HG02870 (cell line): ENCODE results near the gene TMEM222.
"Not testable (repeated sequence)": the region's sequence is repeated elsewhere in the genome, so short reads cannot be mapped to it uniquely, and the experiment has no call there.

ENCODE experiments used
- ATAC-seq: cut with Tn5 transposase; IDR thresholded peaks from one replicate; pipeline ENCODE4 v1.9.1; 2021; ENCODE audit warnings: mild to moderate bottlenecking, moderate library complexity; ENCODE audit not compliant: unreplicated experiment

Gene TMEM222

DNA sequence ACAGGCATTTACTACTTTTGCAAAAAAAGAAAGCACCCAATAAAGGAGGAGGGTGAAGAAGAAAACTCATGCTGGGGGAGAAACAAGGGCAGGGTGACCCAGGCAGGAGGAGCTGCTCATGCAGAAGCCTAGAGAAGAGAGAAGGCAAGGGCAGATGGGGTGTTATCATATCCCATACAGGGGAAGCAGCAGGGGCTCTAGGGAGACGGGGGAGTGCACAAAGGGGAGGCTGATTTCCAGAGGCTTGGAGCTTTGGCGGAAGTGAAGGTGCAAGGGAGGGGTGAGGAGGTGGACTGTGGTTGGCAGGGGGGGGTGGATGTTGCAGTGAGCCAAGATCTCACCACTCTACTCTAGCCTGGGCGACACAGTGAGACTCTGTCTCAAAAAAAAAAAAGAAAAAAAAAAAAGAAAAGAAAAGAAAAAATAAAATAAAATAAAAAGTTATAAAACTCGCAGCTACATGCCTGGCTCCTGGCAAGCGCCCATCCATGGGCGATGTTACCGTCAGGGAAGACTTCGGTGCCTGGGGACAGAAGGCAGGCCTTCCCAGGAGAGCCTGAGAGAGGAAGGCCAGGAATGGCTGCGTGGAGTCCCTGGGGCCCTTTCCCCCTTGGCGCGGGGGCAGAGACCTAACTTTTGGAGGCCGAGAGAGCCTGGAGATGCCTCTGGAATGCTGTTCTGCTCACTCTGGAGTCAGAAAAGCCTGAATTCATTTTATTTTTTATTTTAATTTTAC is 56.0 kb downstream of the TMEM222 start:
- no peak for ATAC-seq

DNA sequence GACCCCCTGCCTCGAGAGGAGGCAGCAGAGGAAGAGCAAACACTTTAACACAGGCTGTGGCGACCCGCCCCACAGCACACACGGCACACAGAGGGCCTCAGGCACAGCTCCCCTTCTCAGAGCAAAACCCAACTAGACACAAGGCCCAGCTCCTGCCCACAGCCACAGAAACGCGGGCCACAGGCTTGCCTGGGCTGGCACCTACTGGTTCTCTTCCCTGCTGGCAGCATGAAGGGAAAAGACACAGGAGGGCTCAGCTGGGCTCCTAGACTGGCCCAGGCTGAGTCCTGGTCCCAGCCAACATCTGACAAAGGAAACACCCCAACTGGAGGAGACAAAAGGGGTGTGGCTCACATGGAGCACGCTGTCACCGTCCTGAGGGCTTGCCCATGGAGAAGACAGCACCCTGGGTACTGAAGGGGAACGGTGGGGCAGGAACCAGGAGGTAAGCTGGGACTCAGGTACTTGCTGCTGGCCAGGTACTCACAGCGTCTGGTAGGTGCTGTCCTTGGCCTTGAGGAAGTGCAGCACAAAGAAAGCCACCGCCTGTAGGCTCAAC is 57.7 kb downstream of the TMEM222 start:
- ATAC-seq = no peak

DNA sequence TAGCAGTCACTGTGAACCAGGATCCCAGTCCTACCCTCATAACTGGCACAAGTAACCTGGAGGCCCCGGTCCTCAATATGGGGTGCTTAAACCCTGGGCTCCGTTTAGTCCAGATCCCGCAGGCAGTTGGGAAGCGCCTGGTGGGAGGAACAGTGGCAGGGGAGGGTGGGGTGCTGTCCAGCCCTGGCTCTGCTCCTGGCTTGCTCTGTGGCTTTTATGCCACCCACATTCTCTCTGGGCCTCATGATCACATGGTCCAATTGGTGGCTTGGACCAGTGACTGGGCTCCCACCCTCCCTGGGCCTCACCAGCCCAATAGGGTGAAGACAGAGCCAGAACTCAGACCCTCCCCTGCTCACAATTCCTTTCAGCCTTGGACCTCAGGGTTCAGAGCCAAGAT is 58.3 kb downstream of the TMEM222 start:
- ATAC-seq = no peak

DNA sequence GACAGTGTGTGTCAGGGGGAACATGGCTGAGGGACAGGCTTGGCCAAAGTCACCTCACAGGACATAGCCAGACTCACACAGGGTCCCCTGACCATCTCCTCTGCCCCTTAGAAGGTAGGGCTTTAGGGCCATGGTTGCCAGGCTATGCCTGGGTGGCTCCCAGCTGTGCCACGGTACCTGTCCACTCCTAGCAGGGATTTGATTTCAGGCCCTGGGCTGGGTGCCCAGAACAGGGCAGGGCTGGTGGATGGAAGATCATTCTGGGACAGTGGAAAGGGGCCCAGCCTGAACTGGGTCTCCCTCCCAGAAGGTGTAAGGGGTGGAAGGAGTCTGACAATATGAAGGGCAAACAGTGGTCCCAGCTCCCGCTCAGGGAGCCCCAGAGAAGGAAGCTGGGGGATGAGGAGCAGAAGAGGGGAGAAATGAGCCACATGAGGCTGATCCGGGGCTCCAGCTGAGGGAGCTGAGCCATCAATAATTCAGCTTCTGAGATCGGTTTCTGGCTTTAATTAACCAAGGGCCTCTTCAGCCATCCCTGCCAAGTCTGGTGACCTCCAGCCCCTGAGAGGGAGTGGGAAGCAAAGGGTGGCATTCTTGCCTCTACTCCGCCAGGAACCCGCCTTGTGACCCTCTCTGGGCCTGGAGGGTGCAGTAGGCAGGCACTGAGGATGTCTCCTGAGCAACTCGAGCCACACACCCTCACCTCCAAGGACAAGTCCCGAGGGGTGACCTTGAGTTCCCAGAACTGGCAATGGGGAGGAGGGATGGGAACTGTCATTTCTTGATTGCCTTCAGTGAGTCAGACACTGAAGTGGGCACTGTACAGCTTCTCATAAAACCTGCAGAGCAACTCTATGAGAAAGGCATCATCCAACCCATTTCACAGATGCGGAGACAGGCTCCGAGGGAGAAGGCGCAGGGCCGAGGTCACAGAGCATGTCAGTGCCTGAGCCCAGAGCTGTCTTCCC is 59.1 kb downstream of the TMEM222 start:
- no peak for ATAC-seq

DNA sequence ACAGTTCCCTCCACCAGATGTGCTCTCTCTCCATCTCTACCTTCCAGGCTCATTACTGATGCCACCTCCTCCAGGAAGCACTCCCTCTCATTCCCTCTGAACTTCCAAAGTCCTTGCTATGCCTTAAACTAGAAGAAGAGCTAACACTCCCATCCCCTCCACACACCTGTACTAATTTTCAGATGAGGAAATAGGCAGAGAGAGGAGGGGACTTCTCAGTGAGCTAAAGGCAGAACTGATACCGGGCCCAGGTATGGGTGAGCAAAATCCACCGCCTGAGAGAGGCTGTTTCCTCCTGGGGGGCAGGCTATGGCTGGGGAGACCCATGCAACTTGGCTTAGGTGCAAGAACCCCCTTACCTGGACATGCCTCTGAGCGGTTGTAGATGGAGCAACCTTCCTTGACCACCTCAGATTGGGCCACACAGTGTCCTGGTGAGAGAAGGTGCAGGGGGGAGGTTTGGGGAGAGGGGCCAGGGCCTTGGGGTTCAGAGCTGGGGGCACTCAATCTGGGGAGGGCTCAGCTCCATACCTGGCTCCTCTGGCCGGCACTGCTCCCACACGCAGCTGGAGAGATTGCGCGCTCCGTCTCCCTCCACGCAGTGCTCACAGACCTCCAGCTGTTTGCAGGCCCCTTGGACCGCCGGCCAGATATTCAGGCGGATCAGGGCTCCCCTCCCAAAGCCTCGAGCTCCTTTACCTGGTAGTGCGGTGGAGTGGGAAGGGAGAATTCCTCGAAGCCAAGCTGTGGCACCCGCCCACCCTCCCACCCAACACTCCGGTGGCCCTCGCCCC is 60.2 kb downstream of the TMEM222 start:
- no peak for ATAC-seq

DNA sequence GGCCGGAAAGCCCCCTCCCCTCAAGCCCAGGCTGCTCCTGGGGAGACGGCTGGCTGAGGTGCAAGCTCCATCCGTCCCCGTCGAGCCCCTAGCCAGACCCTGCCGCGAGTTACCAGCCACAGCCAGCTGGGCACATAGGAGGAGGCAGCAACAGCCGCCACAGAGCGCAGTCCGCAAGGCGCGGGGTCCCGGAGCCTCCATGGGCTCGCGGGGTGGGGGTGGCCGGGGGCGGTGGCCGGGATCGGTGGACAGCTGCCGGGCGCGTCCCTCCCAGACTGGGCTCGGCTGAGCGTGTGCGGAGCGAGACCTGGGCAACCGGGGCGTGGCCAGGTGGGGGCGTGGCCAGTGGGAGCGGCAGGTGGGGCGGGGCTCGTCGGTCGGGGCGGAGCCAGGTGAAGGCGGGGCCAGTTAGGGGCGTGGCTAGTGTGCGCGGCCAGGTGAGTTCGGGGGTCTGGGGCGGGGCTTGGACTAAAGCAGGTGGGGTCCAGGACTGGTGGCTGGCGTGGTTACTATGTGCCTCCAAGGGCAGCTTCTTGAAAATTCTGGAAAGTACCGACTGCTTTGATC is 61.2 kb downstream of the TMEM222 start, which contains the start of gene CD164L2:
Gene CD164L2, minus strand, starts transcription at position 295 of the 567 bp plus-strand sequence. Its CDS starts 94 bp downstream, at position 201.
- no peak for ATAC-seq

DNA sequence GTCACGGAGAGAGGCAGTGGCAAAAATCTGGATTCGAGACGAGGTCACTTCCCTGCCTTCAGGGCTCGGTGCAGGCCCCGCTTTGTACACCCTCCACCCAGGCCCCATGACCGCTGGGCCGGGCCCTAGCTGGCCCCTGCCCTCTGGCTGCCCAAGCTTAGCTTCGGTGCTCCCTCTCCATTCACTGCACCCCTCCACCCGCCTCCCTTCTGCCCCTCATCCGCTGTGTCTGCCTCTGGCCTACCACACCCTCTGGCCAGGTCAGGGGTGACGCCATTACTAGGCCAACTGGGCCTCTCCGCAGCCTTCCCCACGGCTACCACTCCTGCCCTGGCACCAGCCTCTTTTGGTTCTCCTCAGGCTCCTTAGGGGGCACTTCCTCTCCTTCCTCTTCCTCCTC is 61.7 kb downstream of the TMEM222 start:
- no peak for ATAC-seq

DNA sequence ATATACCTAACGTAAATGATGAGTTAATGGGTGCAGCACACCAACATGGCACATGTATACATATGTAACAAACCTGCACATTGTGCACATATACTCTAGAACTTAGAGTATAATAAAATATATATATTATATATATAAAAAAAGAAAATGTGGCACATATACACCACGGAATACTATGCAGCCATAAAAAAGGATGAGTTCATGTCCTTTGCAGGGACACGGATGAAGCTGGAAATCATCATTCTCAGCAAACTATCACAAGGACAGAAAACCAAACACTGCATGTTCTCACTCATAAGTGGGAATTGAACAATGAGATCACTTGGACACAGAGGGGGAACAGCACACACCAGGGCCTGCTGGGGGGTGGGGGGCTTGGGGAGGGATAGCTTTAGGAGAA is 62.8 kb downstream of the TMEM222 start:
- not testable (repeated sequence) for ATAC-seq
